GM19193 (cell line): ENCODE results near the gene TMEM87A.
A peak's percentile ranks its signal among the peaks of the same experiment; 100 is the strongest.

Source experiments
- POLR2A ChIP-seq: IDR thresholded peaks from 4 replicates; pipeline ENCODE4 v1.6.1; 2011; ENCODE audit not compliant: insufficient read depth, insufficient read length; ENCODE audit errors: extremely low read depth

Gene TMEM87A, protein sequence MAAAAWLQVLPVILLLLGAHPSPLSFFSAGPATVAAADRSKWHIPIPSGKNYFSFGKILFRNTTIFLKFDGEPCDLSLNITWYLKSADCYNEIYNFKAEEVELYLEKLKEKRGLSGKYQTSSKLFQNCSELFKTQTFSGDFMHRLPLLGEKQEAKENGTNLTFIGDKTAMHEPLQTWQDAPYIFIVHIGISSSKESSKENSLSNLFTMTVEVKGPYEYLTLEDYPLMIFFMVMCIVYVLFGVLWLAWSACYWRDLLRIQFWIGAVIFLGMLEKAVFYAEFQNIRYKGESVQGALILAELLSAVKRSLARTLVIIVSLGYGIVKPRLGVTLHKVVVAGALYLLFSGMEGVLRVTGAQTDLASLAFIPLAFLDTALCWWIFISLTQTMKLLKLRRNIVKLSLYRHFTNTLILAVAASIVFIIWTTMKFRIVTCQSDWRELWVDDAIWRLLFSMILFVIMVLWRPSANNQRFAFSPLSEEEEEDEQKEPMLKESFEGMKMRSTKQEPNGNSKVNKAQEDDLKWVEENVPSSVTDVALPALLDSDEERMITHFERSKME

DNA sequence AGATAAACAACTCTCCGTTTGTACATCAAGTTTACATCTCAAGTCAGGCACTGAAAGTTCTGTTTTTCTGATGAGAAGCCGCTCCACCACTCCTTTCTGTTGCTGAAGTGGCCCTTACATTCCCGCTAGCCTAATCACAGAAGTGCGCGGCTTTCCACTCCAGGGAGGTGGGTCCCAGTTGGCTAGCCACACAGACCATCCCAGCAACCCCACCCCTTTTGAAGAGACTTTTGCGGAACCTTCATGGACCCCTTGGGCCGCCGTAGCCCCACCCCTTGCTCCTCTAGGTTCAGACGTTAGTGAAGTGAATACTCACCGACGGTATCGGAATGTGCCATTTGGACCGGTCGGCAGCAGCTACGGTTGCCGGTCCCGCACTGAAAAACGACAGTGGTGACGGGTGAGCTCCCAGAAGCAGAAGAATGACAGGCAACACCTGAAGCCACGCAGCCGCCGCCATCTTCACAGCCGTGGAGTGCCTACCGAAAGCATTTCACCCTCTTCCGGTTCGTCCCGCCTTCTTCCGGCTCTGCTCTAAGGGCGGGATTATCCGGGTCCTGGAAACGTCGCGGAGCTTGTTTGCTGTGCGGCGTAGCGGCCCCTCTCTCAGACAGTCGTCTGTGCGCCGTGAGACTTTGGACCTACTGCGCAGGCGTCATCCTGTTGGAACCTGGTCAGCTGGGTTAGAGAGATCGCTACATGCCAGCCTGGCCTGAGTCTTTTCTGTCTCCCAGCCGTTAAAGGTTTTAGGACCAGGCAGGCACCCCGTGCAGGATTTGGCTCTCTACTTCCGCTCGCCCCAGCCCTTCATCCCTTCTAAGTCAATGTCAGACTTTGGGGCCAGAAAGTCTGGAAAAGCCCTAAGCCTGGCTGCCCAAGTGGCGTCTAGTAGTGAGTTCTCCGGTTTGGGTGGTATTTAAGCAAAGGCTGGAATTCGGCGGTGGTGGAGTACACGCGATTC is at the start of gene TMEM87A, which contains the start of gene GANC:
Gene TMEM87A (minus strand): TSS at position 495 of the 961 bp plus-strand sequence. CDS start 35 bp downstream, at position 460.
Gene GANC (plus strand): TSS at position 263 of the 961 bp plus-strand sequence. CDS start 1,281 bp downstream, outside the sequence.
- TF ChIP-seq POLR2A: peak; percentile 98

DNA sequence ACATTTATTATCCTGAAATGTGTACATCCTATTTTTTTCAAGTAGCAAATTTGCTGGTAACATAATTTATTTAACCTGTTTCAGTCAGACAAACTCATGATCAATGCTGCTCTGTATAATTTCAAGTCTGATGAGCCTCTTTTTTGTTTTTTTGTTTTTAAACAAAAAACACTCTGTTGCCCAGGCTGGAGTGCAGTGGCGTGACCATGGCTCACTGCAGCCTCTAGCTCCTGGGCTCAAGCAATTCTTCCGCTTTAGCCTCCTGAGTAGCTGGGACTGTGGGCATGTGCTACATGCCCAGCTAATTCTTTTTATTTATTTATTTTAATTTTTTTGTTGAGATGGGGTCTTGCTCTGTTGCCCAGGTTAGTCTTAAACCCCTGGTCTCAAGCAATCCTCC is 46.0 kb upstream of the TMEM87A start:
- no peak for TF ChIP-seq POLR2A

DNA sequence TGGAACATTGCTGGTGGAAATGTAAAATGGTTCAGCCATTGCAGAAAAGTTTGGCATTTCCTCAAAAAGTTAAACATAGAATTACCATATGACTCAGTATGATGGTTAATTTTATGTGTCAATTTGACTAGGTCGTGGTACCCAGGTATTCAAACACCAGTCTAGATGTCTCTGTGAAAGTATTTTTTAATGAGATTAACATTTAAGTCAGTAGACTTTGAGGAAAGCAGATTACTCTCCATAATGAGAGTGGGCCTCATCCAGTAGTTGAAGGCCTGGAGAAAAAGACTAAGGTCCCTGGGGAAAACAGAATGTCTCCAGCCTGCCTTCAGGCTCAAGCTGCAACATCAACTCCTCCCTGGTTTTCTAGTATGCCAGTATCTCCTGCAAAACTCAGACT is 42.3 kb upstream of the TMEM87A start:
- TF ChIP-seq POLR2A: no peak

DNA sequence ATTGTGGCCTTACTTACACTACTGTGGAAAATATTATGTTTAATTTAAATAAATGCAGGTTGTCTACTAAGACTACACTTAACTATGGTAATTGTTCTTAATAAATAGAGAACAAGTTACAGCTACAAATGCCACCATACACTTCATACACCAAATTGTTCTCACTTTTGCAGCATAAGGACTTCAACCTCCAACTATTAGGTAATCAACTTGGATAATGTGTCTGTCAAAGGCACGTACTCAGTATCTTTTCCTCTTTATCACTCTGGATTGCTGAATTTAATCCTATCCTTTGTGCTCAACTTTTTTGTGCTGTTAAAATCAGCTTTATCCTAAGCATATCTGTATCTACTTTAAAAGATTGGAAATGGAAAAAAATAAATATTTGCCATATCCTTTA is 41.6 kb upstream of the TMEM87A start:
- no peak for TF ChIP-seq POLR2A

DNA sequence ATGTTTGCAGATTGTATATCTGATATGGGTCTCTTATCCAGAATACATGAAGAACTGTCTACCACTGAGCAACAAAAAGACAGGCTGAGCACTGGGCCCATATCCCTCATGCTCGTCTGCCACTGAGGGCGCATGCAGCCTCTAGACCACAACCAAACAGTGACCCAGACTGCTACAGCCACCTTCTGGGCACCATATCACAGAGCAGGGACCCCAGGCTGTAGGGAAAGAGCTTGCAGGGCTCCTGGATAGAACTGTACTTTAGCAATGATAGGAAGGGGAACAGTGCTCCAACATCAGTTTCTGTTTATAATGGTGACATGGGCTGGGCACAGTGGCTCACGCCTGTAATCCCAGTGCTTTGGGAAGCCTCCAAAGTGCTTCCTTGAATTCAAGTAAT is 40.2 kb upstream of the TMEM87A start:
- TF ChIP-seq POLR2A: no peak

DNA sequence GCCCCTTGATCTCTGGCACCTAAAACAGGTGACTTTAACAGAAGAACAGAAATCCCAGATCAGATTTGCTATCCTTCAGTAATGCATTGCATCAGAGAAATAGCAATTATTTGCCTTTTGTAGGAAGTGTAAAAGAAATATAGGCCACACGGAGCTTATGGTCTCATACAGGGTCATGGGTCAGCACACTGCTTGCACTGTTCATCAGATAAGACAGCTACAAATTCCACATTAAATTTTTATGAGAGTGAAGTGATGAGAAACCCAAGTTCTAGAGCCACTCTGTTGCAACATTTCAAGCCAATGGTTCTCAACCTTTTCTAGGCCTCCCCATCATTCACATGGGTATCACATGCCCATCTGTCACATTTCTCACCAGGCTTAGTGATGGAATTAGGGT is 33.4 kb upstream of the TMEM87A start:
- TF ChIP-seq POLR2A: no peak

DNA sequence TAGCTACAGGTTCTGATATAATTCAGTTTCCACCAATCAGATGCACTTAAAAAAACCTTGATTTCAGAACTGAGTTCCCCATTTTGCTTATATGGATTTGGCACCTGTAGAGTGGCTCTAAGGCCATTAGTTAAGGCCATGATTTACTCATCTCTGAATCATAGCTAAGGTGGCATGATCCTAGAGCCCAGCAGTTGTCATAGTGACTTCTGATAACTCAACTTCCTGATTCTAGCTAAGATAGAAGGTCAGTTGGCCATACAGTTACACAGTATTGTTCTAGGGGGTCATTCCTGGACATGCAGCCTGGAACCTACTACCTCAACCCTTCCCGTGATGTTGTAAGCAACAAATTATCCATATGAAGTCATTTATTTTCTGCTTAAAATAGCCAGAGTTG is 15.9 kb upstream of the TMEM87A start:
- no peak for TF ChIP-seq POLR2A

DNA sequence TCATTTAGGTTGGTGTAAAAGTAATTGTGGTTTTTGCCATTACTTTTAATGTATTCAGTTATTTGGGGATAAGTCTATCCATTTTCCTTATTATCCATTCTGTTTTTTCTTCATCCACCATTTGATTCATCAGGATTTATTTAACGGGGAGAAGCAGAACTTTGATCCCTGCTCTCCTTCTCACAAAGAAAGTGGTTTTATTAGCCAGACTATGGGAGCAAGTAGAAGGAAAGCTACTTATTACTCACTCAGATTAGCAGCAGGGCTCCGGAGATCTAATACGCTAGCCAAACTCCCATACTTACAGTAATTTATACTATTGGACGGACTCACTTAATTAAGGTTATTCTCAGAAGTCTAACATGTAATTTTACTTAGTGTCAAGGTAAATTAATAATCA is 14.7 kb upstream of the TMEM87A start:
- no peak for TF ChIP-seq POLR2A

DNA sequence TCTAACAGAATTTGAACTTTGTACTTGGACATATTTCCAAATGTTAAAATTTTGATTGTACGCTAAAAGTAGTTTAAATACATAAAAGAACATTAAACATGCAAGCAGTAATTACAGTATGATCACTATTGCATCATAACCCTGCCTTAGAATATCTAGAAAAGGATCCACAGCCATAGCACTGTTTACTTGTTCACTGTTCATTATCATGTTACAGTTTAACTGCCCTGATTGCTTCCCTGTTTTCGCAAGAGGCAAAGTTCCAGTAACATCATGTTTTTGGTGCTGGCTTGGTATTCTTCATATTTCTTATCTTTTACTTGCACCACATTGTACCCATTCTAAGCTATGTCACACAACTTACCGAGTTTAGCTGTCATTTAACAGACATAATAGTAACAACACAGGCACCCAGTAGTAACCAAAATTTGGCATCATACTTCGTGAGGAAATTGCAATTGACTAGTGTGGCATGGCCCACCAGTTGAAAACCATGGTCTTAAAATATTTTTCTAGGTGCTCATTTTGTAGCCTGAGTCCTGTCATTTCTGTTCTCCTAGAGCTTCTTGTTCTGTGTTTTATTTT is 13.3 kb upstream of the TMEM87A start:
- TF ChIP-seq POLR2A: no peak

DNA sequence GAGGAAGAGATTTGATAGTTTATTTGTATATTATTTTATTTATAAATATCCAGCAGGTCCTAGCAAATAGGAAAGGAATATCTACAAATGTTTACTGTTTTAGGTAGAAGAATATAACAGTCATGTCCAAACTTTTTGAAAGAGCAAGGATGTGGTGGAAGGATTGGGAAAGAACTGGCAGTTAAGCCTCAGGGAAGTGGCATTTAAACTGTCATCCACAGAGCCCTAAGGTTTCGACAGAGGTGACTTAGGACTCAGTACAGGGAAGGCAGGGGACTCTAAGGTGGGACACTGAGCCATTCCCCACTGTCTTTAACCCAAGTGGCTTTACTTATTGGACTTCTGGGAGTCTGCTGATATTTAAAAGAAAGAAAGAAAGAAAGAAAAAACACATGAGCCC is 11.8 kb upstream of the TMEM87A start:
- no peak for TF ChIP-seq POLR2A

DNA sequence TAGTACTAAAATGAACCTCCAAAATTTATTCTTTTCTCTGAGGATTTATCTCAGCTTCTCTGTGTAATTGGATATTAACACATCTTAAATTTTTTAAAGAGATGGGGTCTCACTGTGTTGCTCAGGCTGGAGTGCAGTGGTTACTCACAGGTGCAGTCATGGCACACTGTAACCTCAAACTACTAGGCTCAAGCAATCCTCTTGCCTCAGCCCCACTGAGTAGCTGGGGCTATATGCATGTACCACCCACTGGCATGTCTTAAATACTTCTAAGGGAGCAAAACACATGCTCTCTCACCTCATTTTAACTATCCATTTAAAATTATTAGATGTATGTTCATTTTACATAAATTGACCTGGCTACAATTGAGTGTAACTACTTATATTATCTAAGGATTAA is 11.3 kb upstream of the TMEM87A start:
- no peak for TF ChIP-seq POLR2A

DNA sequence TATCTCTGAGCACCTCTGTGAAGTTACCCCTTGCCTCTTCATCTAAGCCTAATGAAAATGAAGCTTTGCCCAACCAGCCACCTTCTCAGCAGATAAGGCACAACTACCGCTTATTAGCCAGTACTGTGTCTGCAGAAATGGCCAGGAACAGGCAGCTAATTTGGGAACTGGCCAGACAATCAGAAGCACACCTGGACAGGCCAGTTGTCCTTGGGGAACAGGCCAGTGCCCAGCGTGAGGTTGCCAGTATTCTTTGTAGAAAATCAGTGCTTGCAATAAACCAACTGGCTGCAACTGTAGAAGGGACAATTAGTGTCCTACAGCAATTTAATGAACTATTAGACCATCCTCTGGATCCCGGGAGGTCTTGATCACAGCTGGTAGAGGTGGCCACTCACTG is 10.4 kb upstream of the TMEM87A start:
- TF ChIP-seq POLR2A: no peak

DNA sequence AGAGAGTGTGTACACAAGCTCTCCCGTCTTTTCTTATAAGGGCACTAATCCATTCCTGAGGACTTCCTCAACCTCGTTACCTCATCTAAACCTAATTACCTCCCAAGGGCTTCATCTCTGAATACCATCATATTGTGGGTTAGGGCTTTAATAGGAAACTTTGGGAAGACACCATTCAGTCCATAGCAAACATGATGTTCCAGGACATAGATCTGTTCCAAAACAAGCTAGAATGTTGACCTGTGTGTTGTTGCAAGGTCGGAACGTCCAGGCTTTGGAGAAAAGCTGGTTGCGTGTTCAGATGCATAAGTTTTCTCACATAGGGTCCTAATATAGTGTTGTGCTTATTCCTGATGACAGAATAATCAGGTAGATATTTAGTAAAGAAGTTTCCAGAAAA is 9.7 kb upstream of the TMEM87A start:
- no peak for TF ChIP-seq POLR2A

DNA sequence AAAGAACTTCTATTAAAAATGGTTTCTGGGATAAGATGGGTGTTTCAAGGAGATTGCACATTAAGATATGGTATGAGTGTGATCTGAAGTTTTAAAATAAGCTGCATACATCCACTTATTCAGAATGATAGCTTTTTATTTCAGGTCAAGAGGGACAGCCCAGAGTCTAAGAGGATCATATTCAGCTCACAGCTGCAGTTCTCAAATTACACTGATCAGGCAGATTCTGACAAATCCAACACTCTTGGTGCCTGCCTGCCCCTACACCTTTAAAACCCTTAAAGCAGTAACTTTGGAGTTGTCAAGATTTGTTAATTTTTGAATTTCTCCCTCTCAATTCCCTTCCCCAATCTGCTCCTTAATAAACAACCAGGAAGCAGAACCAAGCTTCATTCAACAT is 9.1 kb upstream of the TMEM87A start:
- no peak for TF ChIP-seq POLR2A

DNA sequence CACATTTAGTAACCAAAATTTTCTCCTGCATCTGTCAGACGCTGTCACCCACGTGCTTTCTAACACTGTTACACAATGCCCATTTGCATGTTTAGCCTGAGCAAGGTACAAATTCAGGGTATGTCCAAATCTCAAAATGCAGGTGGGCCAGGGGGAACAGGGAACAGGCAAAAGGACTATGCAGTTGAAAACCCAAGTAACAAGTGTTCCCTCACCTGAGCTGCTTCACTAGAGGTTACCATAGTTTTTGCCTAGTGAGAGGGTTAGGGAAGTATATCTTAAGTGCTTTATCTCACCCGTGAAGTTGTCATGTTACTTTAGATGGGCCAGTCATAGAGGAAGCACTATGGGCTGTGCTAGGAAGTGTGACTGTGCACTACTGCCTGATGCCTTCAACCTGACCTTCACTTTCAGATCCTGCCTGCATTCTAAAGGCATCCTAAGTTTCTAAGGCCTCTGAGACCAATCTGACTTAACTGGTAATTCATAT is 6.0 kb upstream of the TMEM87A start:
- TF ChIP-seq POLR2A: no peak
